ENCODE data around the gene KCNQ2. TPM values are rescaled to one million over a fixed set of nuclear protein-coding genes. Genes with fewer than 3 reads are reported as not detected.
A peak's percentile ranks its signal among the peaks of the same experiment; 100 is the strongest.

Gene KCNQ2
- total and polyA plus RNA-seq, 12 donors = 0.03 to 3.8 (median 1.4) TPM; not detected in 7

GRCh38 chr20:63428906-63429575 is 43.4 kb downstream of the KCNQ2 start:
- no peak for TF ChIP-seq CTCF (IDR thresholded peaks at IDR 0.05)
- DNase-seq (no peak), ATAC-seq (peak in 2 of 8 donors; percentile 32 to 37)
- H3K4me1 ChIP-seq = peaks cover 0 to 3% (median 0%) of the 10 kb centered on the region in 9 donors
- peaks cover 0 to 6% (median 1%) of the 10 kb centered on the region in 7 donors for H3K27me3 ChIP-seq
- no peaks in the 10 kb centered on the region for H3K36me3 ChIP-seq
- no peak overlapping the region for H3K4me3 ChIP-seq
- WGBS, 2 donors = 79 to 87% methylated on average over 20 of the region's 20 CpGs
- no peak overlapping the region for H3K27ac ChIP-seq
- intact Hi-C loops (cut with DNase I) = no loop called here
- H3K9me3 ChIP-seq = peaks cover 0 to 7% (median 0%) of the 10 kb centered on the region in 11 donors

GRCh38 chr20:63427724-63428330 is 44.6 kb downstream of the KCNQ2 start:
- intact Hi-C loops (cut with DNase I) = no loop called here
- peaks cover 0 to 14% (median 0%) of the 10 kb centered on the region in 7 donors for H3K27me3 ChIP-seq
- H3K27ac ChIP-seq = no peak overlapping the region
- ATAC-seq = no peak
- no peak for TF ChIP-seq CTCF (IDR thresholded peaks at IDR 0.05)
- H3K4me1 ChIP-seq = no peaks in the 10 kb centered on the region
- no peak overlapping the region for H3K4me3 ChIP-seq
- no peaks in the 10 kb centered on the region for H3K36me3 ChIP-seq
- WGBS, 2 donors = 87 to 88% methylated on average over 27 of the region's 27 CpGs
- peaks cover 0 to 7% (median 0%) of the 10 kb centered on the region in 11 donors for H3K9me3 ChIP-seq
- no peak for DNase-seq

GRCh38 chr20:63427206-63427605 is 45.2 kb downstream of the KCNQ2 start:
- Histone ChIP-seq H3K27me3 (peaks cover 0 to 16% (median 4%) of the 10 kb centered on the region in 7 donors), H3K27ac (no peak overlapping the region), H3K36me3 (no peaks in the 10 kb centered on the region), H3K9me3 (peaks cover 0 to 7% (median 0%) of the 10 kb centered on the region in 11 donors), H3K4me3 (no peak overlapping the region), H3K4me1 (no peaks in the 10 kb centered on the region)
- no peak for DNase-seq
- intact Hi-C loops (cut with DNase I) = no loop called here
- TF ChIP-seq CTCF (IDR thresholded peaks at IDR 0.05) = no peak
- ATAC-seq = no peak
- WGBS, 2 donors = 94 to 95% methylated on average over 16 of the region's 16 CpGs

GRCh38 chr20:63425846-63426485 is 46.5 kb downstream of the KCNQ2 start:
- ATAC-seq (no peak), DNase-seq (no peak)
- H3K4me1 ChIP-seq = no peaks in the 10 kb centered on the region
- peaks cover 0 to 25% (median 15%) of the 10 kb centered on the region in 7 donors for H3K27me3 ChIP-seq
- TF ChIP-seq CTCF (IDR thresholded peaks at IDR 0.05) = no peak
- peaks cover 0 to 7% (median 0%) of the 10 kb centered on the region in 11 donors for H3K9me3 ChIP-seq
- H3K27ac ChIP-seq = no peak overlapping the region
- H3K36me3 ChIP-seq = no peaks in the 10 kb centered on the region
- WGBS, 2 donors = 85% methylated on average over 27 of the region's 27 CpGs
- intact Hi-C loops (cut with DNase I) = no loop called here
- H3K4me3 ChIP-seq = no peak overlapping the region

All from heart right ventricle (tissue), 16 donors.